Activated CD4-positive, alpha-beta T cell treated with anti-CD3 and anti-CD28 coated beads, Interleukin-2, Interleukin-6, amounts not matched to agents 100 ng/mL and 50 ng/mL, durations not matched to agents 16 hours and 8 hours (primary cell): ENCODE measurements around the gene ATP13A3.

ENCODE experiments used
- DNase-seq: peaks from one replicate; pipeline ENCODE4 v3.0.0-alpha.2; 2020

Gene ATP13A3

DNA sequence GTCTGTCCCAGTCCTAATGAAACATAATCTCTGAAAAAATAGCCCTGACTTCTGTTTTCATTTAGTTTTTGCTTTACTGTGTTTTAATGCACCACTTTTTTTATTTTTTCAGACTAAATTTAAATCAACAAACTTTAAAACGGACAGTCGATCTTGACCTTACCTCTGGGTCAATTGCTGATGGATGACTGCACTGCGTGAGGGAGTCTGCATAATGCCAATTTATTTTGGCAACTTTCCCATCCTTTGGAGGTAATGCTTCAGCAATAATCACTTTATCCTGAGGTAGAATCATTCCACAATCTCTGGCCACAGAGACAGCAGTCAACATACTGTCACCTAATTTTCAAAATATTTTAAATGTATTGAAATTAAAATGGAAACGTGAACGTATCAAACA, 55.2 kb downstream of the ATP13A3 start:
- no peak for DNase-seq

GRCh38 chr3:194425399-194425798, 61.4 kb downstream of the ATP13A3 start:
- DNase-seq, result no peak

DNA sequence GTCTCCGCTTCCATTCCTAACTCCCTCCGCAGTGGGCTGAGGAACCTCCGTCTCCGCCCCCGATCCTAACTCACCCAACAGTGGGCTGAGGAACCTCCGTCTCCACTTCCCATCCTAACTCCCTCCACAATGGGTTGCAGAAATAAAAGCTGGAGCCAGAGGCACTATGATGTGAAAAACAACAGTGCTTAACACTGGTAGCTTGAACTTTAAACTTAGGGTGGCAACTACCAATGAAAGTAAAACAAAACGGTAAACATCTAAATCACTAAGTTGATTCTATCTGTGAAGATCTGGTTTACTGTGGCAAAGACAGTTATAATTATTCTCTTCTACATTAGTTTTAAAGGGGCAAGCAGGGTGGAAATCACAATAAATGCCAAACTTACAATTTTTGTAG, 61.8 kb downstream of the ATP13A3 start:
- DNase-seq, result no peak

GRCh38 chr3:194424373-194424772, 62.4 kb downstream of the ATP13A3 start:
- DNase-seq, result no peak

DNA sequence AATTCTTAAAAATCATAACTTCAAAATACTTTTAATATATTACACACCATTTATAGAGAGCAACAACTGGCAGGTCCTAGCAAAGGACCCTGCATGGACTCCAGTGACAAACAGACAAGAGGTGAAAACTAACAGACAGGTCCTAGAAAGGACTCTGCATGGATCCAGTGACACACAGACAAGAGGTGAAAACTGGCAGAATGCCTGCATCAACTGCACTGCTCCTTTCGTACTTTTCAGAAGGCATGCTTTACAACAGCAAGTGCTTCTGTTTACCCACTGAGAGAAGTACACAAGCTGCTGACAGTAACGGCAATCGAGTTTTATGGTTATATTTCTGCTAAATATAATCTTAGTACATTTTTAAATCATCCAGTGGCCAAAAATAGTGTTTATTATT, 63.5 kb downstream of the ATP13A3 start:
- DNase-seq, result no peak

- no peak for DNase-seq
Measured at GRCh38 chr3:194422188-194422587, 64.6 kb downstream of the ATP13A3 start.

DNA sequence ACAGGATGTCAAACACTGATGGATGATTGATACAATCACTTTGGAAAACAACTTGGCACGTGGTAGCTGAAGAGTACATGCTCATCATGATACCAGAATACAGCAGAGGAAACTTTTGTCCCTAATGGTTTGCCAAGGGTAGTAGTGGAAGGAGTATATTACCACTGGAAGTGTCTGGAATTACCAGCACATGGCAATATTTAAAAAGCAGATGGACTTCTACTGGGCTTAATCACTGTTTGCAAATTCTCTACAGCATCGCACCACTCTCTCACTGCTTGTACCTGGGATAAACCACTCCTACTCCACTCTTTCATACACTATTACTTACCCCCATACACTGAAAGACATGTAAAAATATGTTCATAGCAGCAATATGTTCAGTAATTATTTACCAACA, 68.1 kb downstream of the ATP13A3 start:
- DNase-seq, result no peak

- peak; percentile 62 for DNase-seq
Measured at GRCh38 chr3:194407423-194407822, 79.4 kb downstream of the ATP13A3 start.

DNA sequence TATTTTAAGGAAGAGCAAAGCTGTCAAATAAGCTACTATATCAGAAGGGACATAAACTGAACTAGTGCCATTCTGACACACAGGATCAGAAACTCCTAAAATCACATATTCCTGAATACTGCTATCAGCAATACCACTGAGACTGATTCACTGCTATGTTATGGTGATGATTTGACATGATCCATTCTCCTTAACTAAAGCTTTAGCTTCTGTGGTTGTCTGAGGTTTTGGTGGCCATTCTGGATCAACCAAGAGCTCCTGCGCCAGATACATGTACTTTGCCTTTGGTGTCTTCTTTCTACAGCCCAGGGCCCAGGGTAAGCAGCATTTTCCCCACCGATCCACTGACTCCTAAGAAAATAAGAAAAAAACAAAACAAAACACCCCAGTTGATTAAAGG, 81.0 kb downstream of the ATP13A3 start:
- no peak for DNase-seq

DNA sequence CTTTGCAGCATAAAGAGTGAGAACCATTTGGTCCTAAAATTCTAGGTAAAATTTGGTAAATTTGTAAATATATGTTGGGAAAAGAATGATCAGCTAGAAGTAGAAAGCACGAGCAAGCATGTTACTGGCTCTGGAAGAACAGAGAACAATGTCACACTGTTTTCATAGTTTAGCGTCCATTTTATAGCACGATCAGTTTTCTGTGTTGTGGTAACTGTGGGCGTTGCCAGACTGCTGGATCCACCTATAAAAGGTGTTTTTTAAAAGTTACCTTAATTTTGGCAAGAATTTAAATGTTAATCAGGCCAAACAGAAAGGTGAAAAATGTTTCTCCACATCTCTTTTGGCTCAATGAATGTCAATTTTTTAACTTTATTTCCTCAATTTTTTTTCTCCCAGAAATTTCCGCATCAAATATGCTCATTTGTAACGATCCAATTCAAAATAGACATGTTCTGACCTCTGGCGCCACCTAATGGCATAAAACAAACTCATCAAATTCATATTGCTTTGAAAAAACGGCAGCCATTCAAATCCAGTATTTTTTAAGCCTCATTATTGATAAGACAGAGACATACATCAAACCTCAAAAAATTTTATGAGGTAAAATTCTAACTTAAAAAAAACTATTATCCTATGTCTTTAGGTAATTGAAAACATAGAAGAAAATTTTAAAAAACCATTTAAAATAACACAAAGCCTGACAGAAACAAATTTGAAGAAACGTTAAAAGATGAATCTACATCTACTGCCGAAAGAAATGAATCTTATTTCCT, 82.2 kb downstream of the ATP13A3 start:
- DNase-seq, result peak; percentile 69

DNA sequence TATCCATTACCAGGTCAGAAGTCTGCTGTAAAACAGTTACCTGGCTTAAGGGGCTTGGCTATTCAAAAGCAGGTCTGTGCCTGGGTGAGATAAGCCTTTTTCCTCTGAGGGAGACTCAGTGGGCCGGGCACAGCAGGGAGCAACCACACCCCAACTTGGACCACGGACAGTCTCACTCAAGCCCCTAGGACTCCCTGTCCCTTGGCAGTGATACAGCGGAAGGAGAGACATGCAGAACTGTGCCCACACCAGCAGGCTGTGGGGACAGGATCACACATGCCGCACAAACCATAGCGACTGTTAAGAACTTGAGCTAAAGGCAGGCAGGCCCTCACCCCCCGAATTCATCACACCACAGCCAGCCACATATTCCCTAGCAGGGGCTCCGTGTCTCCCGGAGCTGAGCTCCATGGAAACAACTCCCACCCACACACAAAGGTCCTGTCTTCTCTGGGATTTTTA, 84.9 kb downstream of the ATP13A3 start:
- no peak for DNase-seq

DNA sequence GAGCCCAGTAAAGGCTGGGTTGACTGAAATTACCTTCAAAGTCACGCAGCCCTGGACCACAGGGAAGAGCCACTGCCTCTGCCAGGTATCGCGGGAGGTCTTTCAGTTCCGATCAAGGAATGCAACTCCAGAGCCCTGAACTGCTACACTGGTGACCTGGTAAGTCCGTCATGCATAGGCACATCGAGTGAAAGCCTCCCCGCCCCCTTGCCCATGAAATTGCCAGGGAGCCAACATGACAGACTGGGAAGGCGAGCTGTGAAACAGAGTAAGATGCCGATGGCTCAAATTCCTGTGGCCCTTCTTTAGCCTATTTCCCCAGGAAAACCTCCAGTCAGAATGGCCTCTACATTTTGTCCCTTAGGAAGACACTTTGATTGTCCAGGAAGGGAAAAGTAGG, 85.5 kb downstream of the ATP13A3 start:
- DNase-seq, result no peak

DNA sequence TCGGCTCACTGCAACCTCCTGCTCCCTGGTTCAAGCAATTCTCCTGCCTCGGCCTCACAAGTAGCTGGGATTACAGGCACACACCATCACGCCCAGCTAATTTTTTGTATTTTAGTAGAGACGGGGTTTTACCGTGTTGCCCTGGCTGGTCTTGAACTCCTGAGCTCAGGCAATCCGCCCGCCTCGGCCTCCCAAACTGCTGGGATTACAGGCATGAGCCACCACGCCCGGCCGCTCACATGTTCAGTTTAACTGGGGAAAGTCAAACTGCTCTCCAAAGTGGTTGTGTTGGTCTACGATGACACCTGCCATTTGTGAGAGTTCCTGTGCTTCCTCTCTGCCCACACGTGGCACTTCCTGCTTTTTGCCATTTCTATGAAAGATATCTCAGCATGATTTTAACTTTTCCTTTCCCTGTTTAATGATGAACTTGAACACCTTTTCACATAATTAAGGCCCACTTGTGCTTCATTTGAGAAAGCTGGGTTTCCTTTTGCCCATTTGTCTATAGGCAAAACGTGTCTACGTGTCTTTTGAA, 86.9 kb downstream of the ATP13A3 start:
- DNase-seq, result no peak

DNA sequence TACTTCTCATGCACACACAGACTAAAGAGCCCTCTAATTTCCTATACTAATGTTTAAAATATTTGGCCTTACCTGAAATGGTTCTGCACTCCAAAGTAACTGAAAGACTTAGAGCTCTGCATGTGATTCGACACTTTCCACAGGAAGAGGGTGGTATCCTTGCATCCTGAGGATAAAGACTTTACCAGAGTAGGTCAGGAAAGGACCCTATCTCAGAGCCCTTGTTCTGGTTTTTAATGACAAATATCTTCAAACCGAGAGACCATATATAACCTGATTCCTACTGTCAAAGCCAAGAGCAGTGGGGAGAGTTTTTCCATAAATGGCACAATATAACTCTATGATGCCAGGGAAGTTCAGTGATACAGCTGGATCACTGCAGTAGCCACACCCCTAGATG, 87.6 kb downstream of the ATP13A3 start, which contains the start of gene GP5:
Gene GP5 (minus strand): TSS at position 101 of the 400 bp plus-strand sequence. CDS start 984 bp downstream, outside the sequence.
- DNase-seq, result no peak

DNA sequence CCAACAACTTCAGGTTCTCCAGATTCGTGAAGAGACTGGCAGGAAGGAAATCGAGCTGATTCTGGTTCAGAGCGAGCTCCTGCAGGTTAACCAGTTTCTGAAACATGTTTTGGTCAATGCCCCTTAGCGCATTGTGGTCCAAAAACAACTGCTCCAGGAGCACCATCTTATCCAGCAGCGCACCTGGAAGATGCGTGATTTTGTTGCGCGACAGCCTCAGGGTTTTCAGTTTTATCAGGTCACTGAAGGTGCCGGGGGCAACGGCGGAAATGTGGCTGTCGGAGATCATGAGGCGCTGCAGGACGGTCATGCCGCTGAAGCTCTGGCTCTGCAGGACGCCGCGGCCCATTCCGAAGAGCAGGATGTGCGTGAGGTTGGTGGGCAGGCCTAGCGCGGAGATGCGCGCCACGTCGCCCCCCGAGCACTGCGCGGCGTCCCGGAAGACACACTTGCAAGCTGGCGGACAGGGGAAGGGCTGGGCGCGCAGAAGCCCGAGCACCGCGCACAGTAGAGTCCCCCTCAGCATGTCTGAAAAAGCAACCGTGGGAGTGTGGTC, 89.0 kb downstream of the ATP13A3 start:
- peak; percentile 27 for DNase-seq

GRCh38 chr3:194396859-194397756, 89.7 kb downstream of the ATP13A3 start:
- DNase-seq, result peak; percentile 34

DNA sequence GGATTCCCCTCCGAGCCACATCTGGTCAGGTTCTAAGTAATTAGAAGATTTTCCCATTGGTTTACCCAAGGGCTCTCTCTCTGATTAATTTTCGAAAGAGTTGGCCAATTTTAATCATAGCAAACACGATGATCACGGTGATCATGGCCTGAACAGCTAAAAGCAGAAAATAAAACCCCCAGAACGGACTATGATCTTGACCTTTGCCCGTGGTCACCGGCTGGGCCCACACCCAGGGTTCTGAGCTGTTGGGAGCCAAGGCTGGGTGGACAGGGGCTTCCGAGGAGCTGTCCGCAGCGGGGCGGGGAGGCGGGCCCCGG, 90.3 kb downstream of the ATP13A3 start:
- no peak for DNase-seq

- DNase-seq, result peak; percentile 68
Measured at GRCh38 chr3:194395778-194396538, 90.8 kb downstream of the ATP13A3 start.

DNA sequence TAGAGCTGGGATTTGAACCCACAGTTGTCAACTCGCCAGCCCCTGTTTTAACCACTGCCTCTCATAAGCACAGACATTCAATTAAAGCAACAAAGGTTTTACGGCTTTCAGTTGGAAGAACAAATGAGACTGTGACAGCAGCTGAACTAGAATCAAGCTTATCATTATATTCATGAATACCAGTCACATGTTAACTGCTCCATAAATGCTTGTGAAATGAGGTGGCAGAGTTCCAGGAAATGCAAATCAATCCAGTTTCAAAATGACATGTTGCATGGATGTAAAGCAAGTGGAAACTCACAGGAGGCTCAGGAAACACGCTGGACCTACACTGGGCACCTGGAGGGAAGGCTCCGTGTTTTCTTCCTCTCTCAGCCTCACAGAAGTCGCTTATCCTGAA, 91.6 kb downstream of the ATP13A3 start:
- peak; percentile 54 for DNase-seq

DNA sequence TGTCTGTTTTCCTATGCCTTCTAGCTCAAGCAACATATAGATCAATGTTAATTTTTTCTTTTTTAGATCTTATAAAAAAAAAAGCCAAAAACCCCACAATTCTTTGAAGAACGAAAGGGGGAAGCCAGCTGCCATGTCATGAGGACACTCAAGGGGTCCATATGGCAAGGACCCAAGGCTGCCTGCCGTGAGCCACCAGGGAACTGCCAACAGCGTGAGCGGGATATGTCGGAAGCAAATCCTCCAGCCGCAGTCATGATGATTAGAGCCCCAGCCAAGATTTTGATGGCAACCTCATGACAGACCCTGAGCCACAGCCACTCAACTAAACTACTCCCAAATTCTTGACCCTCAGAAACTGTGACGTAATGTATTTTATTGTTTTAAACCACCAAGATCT, 94.2 kb downstream of the ATP13A3 start:
- DNase-seq, result no peak

GRCh38 chr3:194390835-194391234, 96.0 kb downstream of the ATP13A3 start:
- no peak for DNase-seq

DNA sequence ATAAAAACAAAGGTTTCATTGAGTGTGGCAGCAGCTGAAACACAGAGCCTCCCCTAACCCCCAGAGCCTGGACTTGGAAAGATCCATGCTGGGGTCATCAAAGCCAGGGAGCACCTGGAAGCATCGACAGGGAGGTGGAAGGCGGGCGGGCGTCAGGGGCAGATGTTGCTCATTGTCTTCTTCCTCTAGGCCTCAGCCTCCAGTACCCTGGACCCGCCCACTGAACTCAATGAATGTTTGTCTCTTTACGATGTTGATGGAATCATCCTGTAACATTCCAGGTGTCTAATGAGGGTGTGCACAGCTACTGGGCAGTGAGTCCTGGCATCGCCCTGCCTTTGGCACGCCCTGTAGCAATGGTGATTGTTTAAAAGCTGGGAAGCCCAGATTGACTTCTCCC, 97.5 kb downstream of the ATP13A3 start:
- no peak for DNase-seq
